K562 (cell line): ENCODE results near the gene SPPL3. TPM values are rescaled to one million over a fixed set of nuclear protein-coding genes. Genes with fewer than 3 reads are reported as not detected.

Experiments
- CEBPB ChIP-seq: fragments of 450-650 bp; IDR thresholded peaks from 2 replicates; pipeline ENCODE4 v1.6.1; 2016; ENCODE audit warnings: missing genetic modification characterization, missing compliant biosample characterization
- CEBPG ChIP-seq, 3 experiments: fragments of 200-800 bp in 1 of 3; sonication (Bioruptor generic) in 1 of 3; sonication (generic) in 1 of 3; formaldehyde crosslinking in 1 of 3; IDR thresholded peaks in 2 of 3; conservative IDR thresholded peaks in 1 of 3; 2 replicates each; pipeline versions ENCODE4 v1.6.1 to v1.8.0; 2016 to 2022; ENCODE audit warnings: missing compliant biosample characterization in 2 of 3, missing genetic modification characterization in 2 of 3, mild to moderate bottlenecking in 1 of 3, missing genetic modification reagents in 1 of 3
- polyA plus RNA-seq, 8 experiments: library from polyadenylated mRNA; depleted of rRNA in 4 of 8; stranded (reverse) in 5 of 8; unstranded in 3 of 8; fragments of >200 nt; fragmentation: Nextera tagmentation in 2 of 8; fragmentation: Illumina TruSeq in 1 of 8; extraction: Ambion mirVana in 2 of 8; extraction: Trizol in 1 of 8; gene quantifications; 2 replicates each; pipeline versions ENCODE4 v1.2.1 to v1.2.3, GENCODE V29; 2011 to 2014; ENCODE audit warnings: inconsistent platforms in 1 of 8, missing spikeins in 1 of 8
- total RNA-seq, 7 experiments: library from RNA; depleted of rRNA in 6 of 7; stranded (reverse); fragments of >200 nt in 6 of 7; fragmentation: Illumina TruSeq in 2 of 7; extraction: Trizol in 2 of 7; gene quantifications; 2 replicates each; pipeline versions ENCODE4 v1.2.1 to v1.2.3, GENCODE V29; 2011 to 2021; ENCODE audit warnings: low replicate concordance in 1 of 7
- TF ChIP-seq, protein P1 (sequence below), 2 experiments: fragments of 450-650 bp in 1 of 2; sonication (generic) in 1 of 2; formaldehyde crosslinking in 1 of 2; IDR thresholded peaks; 2 replicates each; pipeline versions ENCODE4 v1.7.1 to v1.9.0; 2016 to 2022; ENCODE audit warnings: inconsistent platforms in 1 of 2, mild to moderate bottlenecking in 1 of 2, missing genetic modification reagents in 1 of 2
- TF ChIP-seq, protein P2 (sequence below): fragments of 450-650 bp; IDR thresholded peaks from 2 replicates; pipeline ENCODE4 v1.6.1; 2016; ENCODE audit warnings: mild to moderate bottlenecking, moderate library complexity

Gene SPPL3
- total and polyA plus RNA-seq, 9 of the 15 experiments (the other 6 are each of a cell fraction or from before 2014, with no cell fraction given), result 2.9 to 32.1 (median 7.1) TPM

DNA sequence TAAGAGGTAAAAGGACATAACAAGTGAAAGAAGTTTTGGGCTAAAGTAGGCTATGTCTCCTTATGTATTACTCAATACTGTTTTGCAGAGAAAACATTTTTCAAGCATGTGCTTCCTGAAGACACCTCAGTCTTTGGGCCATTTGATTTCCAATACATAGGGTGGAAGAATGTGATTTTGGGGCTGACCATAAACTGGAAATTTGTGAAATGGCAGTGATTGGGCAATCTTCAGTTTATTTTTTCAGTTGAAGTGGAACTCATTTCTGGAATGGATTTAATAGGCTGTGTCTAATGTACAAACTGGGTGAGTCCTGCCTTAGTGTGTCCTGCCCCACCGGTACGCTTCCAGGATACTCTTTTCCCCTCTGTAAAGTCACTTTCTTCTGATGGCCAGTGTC, 181.4 kb downstream of the SPPL3 start (continued):
- TF ChIP-seq, protein P1, sequence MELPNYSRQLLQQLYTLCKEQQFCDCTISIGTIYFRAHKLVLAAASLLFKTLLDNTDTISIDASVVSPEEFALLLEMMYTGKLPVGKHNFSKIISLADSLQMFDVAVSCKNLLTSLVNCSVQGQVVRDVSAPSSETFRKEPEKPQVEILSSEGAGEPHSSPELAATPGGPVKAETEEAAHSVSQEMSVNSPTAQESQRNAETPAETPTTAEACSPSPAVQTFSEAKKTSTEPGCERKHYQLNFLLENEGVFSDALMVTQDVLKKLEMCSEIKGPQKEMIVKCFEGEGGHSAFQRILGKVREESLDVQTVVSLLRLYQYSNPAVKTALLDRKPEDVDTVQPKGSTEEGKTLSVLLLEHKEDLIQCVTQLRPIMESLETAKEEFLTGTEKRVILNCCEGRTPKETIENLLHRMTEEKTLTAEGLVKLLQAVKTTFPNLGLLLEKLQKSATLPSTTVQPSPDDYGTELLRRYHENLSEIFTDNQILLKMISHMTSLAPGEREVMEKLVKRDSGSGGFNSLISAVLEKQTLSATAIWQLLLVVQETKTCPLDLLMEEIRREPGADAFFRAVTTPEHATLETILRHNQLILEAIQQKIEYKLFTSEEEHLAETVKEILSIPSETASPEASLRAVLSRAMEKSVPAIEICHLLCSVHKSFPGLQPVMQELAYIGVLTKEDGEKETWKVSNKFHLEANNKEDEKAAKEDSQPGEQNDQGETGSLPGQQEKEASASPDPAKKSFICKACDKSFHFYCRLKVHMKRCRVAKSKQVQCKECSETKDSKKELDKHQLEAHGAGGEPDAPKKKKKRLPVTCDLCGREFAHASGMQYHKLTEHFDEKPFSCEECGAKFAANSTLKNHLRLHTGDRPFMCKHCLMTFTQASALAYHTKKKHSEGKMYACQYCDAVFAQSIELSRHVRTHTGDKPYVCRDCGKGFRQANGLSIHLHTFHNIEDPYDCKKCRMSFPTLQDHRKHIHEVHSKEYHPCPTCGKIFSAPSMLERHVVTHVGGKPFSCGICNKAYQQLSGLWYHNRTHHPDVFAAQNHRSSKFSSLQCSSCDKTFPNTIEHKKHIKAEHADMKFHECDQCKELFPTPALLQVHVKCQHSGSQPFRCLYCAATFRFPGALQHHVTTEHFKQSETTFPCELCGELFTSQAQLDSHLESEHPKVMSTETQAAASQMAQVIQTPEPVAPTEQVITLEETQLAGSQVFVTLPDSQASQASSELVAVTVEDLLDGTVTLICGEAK (IDR thresholded peaks at IDR 0.05), result no peak
- TF ChIP-seq, protein P1 (CRISPR knock-in tag; IDR thresholded peaks at IDR 0.05), result no peak
- TF ChIP-seq CEBPG (CRISPR knock-in tag; IDR thresholded peaks at IDR 0.05) (no peak), CEBPG (tag; conservative IDR thresholded peaks at IDR 0.05 in 1 of 2, IDR thresholded peaks at IDR 0.05 in 1 of 2) (peak; percentile 42 to 68), CEBPB (tag) (peak; percentile 52; the same call in 1 of the 2 replicates)
- TF ChIP-seq, protein P2, sequence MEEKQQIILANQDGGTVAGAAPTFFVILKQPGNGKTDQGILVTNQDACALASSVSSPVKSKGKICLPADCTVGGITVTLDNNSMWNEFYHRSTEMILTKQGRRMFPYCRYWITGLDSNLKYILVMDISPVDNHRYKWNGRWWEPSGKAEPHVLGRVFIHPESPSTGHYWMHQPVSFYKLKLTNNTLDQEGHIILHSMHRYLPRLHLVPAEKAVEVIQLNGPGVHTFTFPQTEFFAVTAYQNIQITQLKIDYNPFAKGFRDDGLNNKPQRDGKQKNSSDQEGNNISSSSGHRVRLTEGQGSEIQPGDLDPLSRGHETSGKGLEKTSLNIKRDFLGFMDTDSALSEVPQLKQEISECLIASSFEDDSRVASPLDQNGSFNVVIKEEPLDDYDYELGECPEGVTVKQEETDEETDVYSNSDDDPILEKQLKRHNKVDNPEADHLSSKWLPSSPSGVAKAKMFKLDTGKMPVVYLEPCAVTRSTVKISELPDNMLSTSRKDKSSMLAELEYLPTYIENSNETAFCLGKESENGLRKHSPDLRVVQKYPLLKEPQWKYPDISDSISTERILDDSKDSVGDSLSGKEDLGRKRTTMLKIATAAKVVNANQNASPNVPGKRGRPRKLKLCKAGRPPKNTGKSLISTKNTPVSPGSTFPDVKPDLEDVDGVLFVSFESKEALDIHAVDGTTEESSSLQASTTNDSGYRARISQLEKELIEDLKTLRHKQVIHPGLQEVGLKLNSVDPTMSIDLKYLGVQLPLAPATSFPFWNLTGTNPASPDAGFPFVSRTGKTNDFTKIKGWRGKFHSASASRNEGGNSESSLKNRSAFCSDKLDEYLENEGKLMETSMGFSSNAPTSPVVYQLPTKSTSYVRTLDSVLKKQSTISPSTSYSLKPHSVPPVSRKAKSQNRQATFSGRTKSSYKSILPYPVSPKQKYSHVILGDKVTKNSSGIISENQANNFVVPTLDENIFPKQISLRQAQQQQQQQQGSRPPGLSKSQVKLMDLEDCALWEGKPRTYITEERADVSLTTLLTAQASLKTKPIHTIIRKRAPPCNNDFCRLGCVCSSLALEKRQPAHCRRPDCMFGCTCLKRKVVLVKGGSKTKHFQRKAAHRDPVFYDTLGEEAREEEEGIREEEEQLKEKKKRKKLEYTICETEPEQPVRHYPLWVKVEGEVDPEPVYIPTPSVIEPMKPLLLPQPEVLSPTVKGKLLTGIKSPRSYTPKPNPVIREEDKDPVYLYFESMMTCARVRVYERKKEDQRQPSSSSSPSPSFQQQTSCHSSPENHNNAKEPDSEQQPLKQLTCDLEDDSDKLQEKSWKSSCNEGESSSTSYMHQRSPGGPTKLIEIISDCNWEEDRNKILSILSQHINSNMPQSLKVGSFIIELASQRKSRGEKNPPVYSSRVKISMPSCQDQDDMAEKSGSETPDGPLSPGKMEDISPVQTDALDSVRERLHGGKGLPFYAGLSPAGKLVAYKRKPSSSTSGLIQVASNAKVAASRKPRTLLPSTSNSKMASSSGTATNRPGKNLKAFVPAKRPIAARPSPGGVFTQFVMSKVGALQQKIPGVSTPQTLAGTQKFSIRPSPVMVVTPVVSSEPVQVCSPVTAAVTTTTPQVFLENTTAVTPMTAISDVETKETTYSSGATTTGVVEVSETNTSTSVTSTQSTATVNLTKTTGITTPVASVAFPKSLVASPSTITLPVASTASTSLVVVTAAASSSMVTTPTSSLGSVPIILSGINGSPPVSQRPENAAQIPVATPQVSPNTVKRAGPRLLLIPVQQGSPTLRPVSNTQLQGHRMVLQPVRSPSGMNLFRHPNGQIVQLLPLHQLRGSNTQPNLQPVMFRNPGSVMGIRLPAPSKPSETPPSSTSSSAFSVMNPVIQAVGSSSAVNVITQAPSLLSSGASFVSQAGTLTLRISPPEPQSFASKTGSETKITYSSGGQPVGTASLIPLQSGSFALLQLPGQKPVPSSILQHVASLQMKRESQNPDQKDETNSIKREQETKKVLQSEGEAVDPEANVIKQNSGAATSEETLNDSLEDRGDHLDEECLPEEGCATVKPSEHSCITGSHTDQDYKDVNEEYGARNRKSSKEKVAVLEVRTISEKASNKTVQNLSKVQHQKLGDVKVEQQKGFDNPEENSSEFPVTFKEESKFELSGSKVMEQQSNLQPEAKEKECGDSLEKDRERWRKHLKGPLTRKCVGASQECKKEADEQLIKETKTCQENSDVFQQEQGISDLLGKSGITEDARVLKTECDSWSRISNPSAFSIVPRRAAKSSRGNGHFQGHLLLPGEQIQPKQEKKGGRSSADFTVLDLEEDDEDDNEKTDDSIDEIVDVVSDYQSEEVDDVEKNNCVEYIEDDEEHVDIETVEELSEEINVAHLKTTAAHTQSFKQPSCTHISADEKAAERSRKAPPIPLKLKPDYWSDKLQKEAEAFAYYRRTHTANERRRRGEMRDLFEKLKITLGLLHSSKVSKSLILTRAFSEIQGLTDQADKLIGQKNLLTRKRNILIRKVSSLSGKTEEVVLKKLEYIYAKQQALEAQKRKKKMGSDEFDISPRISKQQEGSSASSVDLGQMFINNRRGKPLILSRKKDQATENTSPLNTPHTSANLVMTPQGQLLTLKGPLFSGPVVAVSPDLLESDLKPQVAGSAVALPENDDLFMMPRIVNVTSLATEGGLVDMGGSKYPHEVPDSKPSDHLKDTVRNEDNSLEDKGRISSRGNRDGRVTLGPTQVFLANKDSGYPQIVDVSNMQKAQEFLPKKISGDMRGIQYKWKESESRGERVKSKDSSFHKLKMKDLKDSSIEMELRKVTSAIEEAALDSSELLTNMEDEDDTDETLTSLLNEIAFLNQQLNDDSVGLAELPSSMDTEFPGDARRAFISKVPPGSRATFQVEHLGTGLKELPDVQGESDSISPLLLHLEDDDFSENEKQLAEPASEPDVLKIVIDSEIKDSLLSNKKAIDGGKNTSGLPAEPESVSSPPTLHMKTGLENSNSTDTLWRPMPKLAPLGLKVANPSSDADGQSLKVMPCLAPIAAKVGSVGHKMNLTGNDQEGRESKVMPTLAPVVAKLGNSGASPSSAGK, result no peak
